ENCODE results near the gene TRPC1.

The TRPC1 gene

GRCh38 chr3:142724682-142725356 is 985 bp downstream of the TRPC1 start:
- in situ Hi-C loops (cut with MboI; ENCODE audit: low sequenced_read_pairs, unreplicated experiment) = no loop called here
- peak; percentile 58 for DNase-seq (ENCODE audit: low spot score)
- no peak for TF ChIP-seq CTCF (IDR thresholded peaks at IDR 0.05; ENCODE audit: borderline replicate concordance, control extremely low read depth, extremely low read depth, insufficient read depth, missing control alignments)

- no peak for TF ChIP-seq CTCF (IDR thresholded peaks at IDR 0.05; ENCODE audit: borderline replicate concordance, control extremely low read depth, extremely low read depth, insufficient read depth, missing control alignments)
- no peak for DNase-seq (ENCODE audit: low spot score)
- in situ Hi-C loops (cut with MboI; ENCODE audit: low sequenced_read_pairs, unreplicated experiment) = no loop called here
Measured at GRCh38 chr3:142725357-142725739, 1.5 kb downstream of the TRPC1 start.

GRCh38 chr3:142726017-142726416 is 2.2 kb downstream of the TRPC1 start:
- in situ Hi-C loops (cut with MboI; ENCODE audit: low sequenced_read_pairs, unreplicated experiment) = no loop called here
- TF ChIP-seq CTCF (IDR thresholded peaks at IDR 0.05; ENCODE audit: borderline replicate concordance, control extremely low read depth, extremely low read depth, insufficient read depth, missing control alignments) = no peak
- no peak for DNase-seq (ENCODE audit: low spot score)

- in situ Hi-C loops (cut with MboI; ENCODE audit: low sequenced_read_pairs, unreplicated experiment) = no loop called here
- TF ChIP-seq CTCF (IDR thresholded peaks at IDR 0.05; ENCODE audit: borderline replicate concordance, control extremely low read depth, extremely low read depth, insufficient read depth, missing control alignments) = no peak
- DNase-seq (ENCODE audit: low spot score) = no peak
Measured at GRCh38 chr3:142732066-142732465, 8.2 kb downstream of the TRPC1 start.

GRCh38 chr3:142734834-142735233 is 11.0 kb downstream of the TRPC1 start:
- DNase-seq (ENCODE audit: low spot score) = no peak
- in situ Hi-C loops (cut with MboI; ENCODE audit: low sequenced_read_pairs, unreplicated experiment) = no loop called here
- TF ChIP-seq CTCF (IDR thresholded peaks at IDR 0.05; ENCODE audit: borderline replicate concordance, control extremely low read depth, extremely low read depth, insufficient read depth, missing control alignments) = no peak

DNA sequence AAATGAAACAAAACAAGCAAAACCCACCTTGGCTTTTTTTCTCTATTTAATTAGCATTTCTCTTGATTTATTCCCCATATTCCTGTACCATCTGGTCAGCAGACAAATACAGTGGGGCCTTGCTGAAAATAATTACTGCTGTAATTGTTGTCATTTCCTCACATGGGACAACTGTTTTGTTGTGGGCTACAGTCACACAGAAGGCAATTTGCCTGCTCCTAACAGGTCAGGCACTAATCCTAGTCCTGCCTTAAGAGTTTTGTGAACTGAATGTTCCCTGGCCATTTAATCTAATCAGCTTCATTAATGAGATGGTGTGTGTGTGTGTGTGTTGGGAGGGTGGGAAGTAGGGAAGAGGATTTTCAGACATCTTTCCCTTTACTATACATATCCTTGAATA is 11.6 kb downstream of the TRPC1 start:
- in situ Hi-C loops (cut with MboI; ENCODE audit: low sequenced_read_pairs, unreplicated experiment) = no loop called here
- DNase-seq (ENCODE audit: low spot score) = no peak
- no peak for TF ChIP-seq CTCF (IDR thresholded peaks at IDR 0.05; ENCODE audit: borderline replicate concordance, control extremely low read depth, extremely low read depth, insufficient read depth, missing control alignments)

Measured in GM13976 (cell line).